ENCODE measurements around the gene SOCS2.

- TF ChIP-seq CTCF (IDR thresholded peaks at IDR 0.05) (no peak), EP300 (IDR thresholded peaks at IDR 0.05) (no peak), POLR2AphosphoS5 (IDR thresholded peaks at IDR 0.05) (no peak)
Observed at GRCh38 chr12:93567174-93567573, 5.3 kb upstream of the SOCS2 start.
